MM.1S (cell line): ENCODE measurements around the gene IL12RB1.

Experiments used
- DNase-seq: peaks from one replicate; pipeline ENCODE4 v3.0.0-alpha.2; 2015
- H2AFZ ChIP-seq: fragments of 300-600 bp; sonication (generic); 2 replicates; pipeline ENCODE4 v1.6.0; 2016; ENCODE audit warnings: antibody characterized with exemption, low read length
- H3F3A ChIP-seq: fragments of 300-600 bp; sonication (generic); 2 replicates; pipeline ENCODE4 v1.6.1; 2016; ENCODE audit warnings: mild to moderate bottlenecking, antibody characterized with exemption, low read length, moderate library complexity, mixed read lengths; ENCODE audit not compliant: insufficient read depth
- H3K27ac ChIP-seq: fragments of 300-600 bp; sonication (generic); 2 replicates; pipeline ENCODE4 v1.5.1; 2016; ENCODE audit warnings: mild to moderate bottlenecking, low read length
- H3K27me3 ChIP-seq: fragments of 300-600 bp; sonication (generic); replicated peaks from 2 replicates; pipeline ENCODE4 v1.6.0; 2016; ENCODE audit warnings: low read length; ENCODE audit not compliant: insufficient read depth
- H3K36me3 ChIP-seq: fragments of 300-600 bp; sonication (generic); replicated peaks from 2 replicates; pipeline ENCODE4 v1.6.1; 2016; ENCODE audit warnings: mild to moderate bottlenecking, low read length, mixed read lengths; ENCODE audit not compliant: insufficient read depth
- H3K4me1 ChIP-seq: fragments of 300-600 bp; sonication (generic); 2 replicates; pipeline ENCODE4 v1.6.1; 2016; ENCODE audit warnings: low read length, mixed read lengths
- H3K4me2 ChIP-seq: fragments of 300-600 bp; sonication (generic); 2 replicates; pipeline ENCODE4 v1.6.0; 2016; ENCODE audit warnings: low read depth, low read length
- H3K4me3 ChIP-seq: fragments of 300-600 bp; sonication (generic); 2 replicates; pipeline ENCODE4 v1.5.1; 2016; ENCODE audit warnings: low read length, mixed read lengths
- H3K79me2 ChIP-seq: fragments of 300-600 bp; sonication (generic); 2 replicates; pipeline ENCODE4 v1.6.1; 2016; ENCODE audit warnings: mixed run types, low read length, mixed read lengths
- H3K9ac ChIP-seq: fragments of 300-600 bp; sonication (generic); 2 replicates; pipeline ENCODE4 v1.6.1; 2016; ENCODE audit warnings: low read length, mixed read lengths
- H3K9me2 ChIP-seq: fragments of 300-600 bp; sonication (generic); replicated peaks from 2 replicates; pipeline ENCODE4 v1.6.1; 2016; ENCODE audit warnings: mild to moderate bottlenecking, low read length, mixed read lengths; ENCODE audit not compliant: insufficient read depth
- H3K9me3 ChIP-seq: fragments of 300-600 bp; sonication (generic); replicated peaks from 2 replicates; pipeline ENCODE4 v1.6.1; 2016; ENCODE audit warnings: mild to moderate bottlenecking, low read length, mixed read lengths; ENCODE audit not compliant: insufficient read depth
- H4K20me1 ChIP-seq: fragments of 300-600 bp; sonication (generic); 2 replicates; pipeline ENCODE4 v1.6.1; 2016; ENCODE audit warnings: mild to moderate bottlenecking, low read length, moderate library complexity, mixed read lengths; ENCODE audit not compliant: insufficient read depth
- EZH2 ChIP-seq: fragments of 300-600 bp; sonication (generic); optimal IDR thresholded peaks from 2 replicates; pipeline ENCODE3; 2017; ENCODE audit warnings: low read depth, mild to moderate bottlenecking, antibody characterized with exemption, low read length, mixed read lengths
- EZH2phosphoT487 ChIP-seq: fragments of 300-600 bp; sonication (generic); IDR thresholded peaks from 2 replicates; pipeline ENCODE4 v1.6.1; 2018; ENCODE audit warnings: antibody characterized with exemption, low read length
- TF ChIP-seq, protein P1 (sequence below): fragments of 300-600 bp; sonication (generic); IDR thresholded peaks from 2 replicates; pipeline ENCODE4 v1.5.1; 2016; ENCODE audit warnings: antibody characterized with exemption, low read length, mixed read lengths

Gene IL12RB1

DNA sequence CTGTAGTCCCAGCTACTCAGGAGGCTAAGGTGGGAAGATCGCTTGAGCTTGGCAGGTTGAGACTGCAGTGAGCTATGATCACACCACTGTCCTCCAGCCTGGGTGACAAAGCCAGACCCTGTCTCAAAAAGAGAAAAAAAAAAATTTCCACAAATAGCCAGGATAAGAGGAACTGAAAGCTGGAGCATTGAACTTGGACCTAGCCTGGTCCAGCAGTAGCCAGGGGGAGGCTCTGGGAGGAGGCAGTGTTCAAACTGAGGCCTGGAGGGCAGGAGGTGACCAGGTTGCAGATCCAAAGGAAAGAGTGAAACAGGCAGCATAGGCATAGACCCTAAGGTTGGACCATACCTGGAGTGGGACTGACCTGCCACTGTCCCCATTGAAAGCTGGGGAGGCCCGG lies 39.4 kb upstream of the IL12RB1 start:
- Histone ChIP-seq H3K36me3 (no peaks in the 10 kb centered on the region), H3K27ac (no peak overlapping the region), H4K20me1 (no peaks in the 10 kb centered on the region), H3K9me2 (no peaks in the 10 kb centered on the region), H3K4me2 (no peak overlapping the region), H3K9me3 (no peaks in the 10 kb centered on the region), H3K4me3 (no peak overlapping the region), H3K27me3 (no peaks in the 10 kb centered on the region), H3K9ac (no peak overlapping the region), H3K4me1 (no peaks in the 10 kb centered on the region), H2AFZ (no peak overlapping the region), H3K79me2 (peaks cover 8% of the 10 kb centered on the region), H3F3A (no peaks in the 10 kb centered on the region)
- DNase-seq = no peak
- TF ChIP-seq, protein P1, sequence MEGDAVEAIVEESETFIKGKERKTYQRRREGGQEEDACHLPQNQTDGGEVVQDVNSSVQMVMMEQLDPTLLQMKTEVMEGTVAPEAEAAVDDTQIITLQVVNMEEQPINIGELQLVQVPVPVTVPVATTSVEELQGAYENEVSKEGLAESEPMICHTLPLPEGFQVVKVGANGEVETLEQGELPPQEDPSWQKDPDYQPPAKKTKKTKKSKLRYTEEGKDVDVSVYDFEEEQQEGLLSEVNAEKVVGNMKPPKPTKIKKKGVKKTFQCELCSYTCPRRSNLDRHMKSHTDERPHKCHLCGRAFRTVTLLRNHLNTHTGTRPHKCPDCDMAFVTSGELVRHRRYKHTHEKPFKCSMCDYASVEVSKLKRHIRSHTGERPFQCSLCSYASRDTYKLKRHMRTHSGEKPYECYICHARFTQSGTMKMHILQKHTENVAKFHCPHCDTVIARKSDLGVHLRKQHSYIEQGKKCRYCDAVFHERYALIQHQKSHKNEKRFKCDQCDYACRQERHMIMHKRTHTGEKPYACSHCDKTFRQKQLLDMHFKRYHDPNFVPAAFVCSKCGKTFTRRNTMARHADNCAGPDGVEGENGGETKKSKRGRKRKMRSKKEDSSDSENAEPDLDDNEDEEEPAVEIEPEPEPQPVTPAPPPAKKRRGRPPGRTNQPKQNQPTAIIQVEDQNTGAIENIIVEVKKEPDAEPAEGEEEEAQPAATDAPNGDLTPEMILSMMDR = no peak
- TF ChIP-seq EZH2phosphoT487 (no peak), EZH2 (no peak)

DNA sequence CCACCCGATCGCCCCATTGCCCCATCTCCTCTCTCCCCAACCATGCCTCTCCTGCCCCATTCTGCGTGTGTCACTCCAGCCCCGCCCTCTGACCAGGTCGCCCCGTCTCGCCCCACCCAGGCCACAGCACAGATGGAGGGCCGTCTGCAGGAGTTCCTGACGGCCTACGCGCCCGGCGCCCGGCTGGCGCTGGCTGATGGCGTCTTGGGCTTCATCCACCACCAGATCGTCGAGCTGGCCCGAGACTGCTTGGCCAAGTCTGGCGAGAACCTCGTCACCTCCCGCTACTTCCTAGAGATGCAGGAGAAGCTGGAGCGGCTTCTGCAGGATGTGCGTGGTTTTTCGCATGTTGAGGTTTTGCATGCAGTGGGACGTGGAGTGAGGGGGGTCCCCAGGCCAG lies 37.1 kb upstream of the IL12RB1 start:
- Histone ChIP-seq H4K20me1 (no peaks in the 10 kb centered on the region), H3K27me3 (no peaks in the 10 kb centered on the region), H3F3A (peaks cover 10% of the 10 kb centered on the region), H3K79me2 (peaks cover 23% of the 10 kb centered on the region), H3K9ac (no peak overlapping the region), H3K36me3 (no peaks in the 10 kb centered on the region), H3K4me3 (no peak overlapping the region), H3K27ac (no peak overlapping the region), H3K9me2 (no peaks in the 10 kb centered on the region), H3K9me3 (no peaks in the 10 kb centered on the region), H2AFZ (no peak overlapping the region), H3K4me2 (no peak overlapping the region), H3K4me1 (peaks cover 14% of the 10 kb centered on the region)
- DNase-seq = no peak
- TF ChIP-seq, protein P1 = no peak
- TF ChIP-seq EZH2 (no peak), EZH2phosphoT487 (no peak)

DNA sequence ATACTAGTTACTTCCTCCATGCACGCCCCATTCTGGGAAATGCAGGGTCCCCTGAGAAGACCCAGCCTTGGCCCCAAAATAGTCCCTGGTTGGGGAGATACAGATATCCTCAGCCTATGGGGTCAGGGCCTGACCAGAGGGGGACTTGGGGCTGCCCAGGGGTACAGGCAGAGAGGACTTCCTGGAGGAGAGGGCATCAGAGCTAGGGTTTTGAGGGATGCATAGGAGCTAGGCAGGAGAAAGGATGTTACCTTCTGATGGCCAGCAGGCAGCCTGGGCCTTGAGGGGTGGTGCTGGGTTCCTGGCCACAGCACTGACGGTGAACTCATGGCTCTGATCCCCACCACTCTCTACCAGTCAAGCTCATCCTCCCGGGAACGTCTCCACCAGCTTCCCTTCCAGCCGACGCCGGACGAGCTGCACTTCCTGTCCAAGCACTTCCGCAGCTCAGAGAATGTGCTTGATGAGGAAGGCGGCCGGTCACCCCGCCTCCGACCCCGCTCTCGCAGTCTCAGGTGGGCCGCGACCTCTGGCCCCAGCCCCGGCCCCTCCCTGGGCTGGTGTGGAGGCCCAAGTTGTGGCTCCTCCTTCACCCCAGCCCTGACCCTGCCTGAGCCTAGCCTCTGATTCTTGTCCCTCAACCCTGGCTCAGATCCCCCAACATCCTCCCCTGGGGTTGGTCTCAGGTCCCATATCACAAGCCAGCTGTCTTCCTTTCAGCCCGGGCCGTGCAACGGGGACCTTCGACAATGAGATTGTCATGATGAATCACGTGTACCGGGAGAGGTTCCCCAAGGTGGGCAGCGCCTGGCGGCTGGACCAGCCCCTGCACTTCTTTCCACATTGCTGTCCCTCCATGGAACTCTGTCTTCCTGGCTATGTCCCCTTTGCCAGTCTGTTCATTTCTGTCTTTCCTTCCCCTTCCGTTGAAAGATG lies 36.4 kb upstream of the IL12RB1 start:
- Histone ChIP-seq H3K9ac (no peak overlapping the region), H3K79me2 (peaks cover 30% of the 10 kb centered on the region), H3K9me2 (no peaks in the 10 kb centered on the region), H3K27me3 (no peaks in the 10 kb centered on the region), H3F3A (peaks cover 17% of the 10 kb centered on the region), H3K36me3 (no peaks in the 10 kb centered on the region), H3K27ac (no peak overlapping the region), H3K4me3 (no peak overlapping the region), H2AFZ (no peak overlapping the region), H3K9me3 (no peaks in the 10 kb centered on the region), H3K4me1 (peaks cover 18% of the 10 kb centered on the region), H4K20me1 (no peaks in the 10 kb centered on the region), H3K4me2 (no peak overlapping the region)
- no peak for DNase-seq
- TF ChIP-seq, protein P1 = no peak
- TF ChIP-seq EZH2phosphoT487 (no peak), EZH2 (no peak)
